Neuron (in vitro differentiated cells): ENCODE data around the gene RAP1GAP.

Experiments
- H2AFZ ChIP-seq: one replicate; pipeline ENCODE4 v1.6.1; 2013; ENCODE audit warnings: low read depth, mild to moderate bottlenecking, inconsistent platforms, low read length, moderate library complexity
- H3K27me3 ChIP-seq: one replicate; pipeline ENCODE4 v1.6.1; 2013; ENCODE audit warnings: low read length; ENCODE audit not compliant: insufficient read depth
- H3K36me3 ChIP-seq: one replicate; pipeline ENCODE4 v1.6.1; 2013; ENCODE audit warnings: low read length; ENCODE audit not compliant: insufficient read depth
- H3K4me1 ChIP-seq: one replicate; pipeline ENCODE4 v1.6.1; 2013; ENCODE audit warnings: low read length; ENCODE audit not compliant: insufficient read depth
- H3K4me3 ChIP-seq: 2 replicates; pipeline ENCODE4 v1.5.1; 2013; ENCODE audit warnings: mild to moderate bottlenecking, low read length, moderate library complexity
- H3K9me3 ChIP-seq: one replicate; pipeline ENCODE4 v1.6.1; 2013; ENCODE audit warnings: low read length

The RAP1GAP gene

DNA sequence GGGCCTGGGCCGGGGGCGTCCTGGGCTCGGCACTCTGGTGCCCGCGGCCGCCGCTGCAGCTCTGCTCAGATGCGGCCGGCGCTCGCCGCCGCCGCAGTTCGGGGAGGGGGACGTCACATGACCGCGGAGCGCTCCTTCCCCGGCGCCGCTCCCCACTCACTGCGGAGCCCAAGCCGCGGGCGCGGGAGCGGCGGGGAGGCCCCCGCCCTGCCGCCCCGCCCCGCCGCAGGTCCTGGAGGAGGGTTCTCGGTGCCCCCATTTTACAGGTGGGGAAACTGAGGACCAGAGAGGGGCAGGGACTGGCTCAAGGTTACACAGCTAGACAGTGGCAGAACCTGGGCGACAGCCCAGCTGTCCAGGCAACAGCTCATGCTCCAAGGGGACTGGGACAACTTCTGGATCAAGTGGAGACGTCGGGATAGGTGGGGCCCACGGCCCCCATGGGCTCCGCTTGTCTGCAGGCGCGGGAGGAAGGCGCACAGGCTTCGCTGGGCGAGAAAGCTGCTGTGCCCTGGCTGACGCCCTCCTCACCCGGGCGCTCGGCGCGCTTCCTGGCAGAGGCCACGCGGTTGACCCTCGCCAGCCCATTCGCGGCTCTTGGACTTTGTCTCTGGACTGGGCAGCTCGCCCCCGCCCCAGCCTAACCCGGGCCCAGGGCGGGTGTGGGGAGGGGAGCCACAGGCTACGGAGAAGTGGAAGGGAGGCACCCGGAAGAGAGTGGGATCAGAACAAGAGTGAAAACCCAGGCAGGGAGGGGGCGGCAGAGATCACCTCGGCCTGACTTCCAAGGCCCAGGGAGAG, at the start of gene RAP1GAP:
Gene RAP1GAP, minus strand, starts transcription at position 100 of the 801 bp plus-strand sequence. CDS start 49,325 bp downstream, outside the sequence.
- Histone ChIP-seq H3K27me3 (peaks cover 34% of the 10 kb centered on the region), H3K4me1 (peaks cover 27% of the 10 kb centered on the region)

DNA sequence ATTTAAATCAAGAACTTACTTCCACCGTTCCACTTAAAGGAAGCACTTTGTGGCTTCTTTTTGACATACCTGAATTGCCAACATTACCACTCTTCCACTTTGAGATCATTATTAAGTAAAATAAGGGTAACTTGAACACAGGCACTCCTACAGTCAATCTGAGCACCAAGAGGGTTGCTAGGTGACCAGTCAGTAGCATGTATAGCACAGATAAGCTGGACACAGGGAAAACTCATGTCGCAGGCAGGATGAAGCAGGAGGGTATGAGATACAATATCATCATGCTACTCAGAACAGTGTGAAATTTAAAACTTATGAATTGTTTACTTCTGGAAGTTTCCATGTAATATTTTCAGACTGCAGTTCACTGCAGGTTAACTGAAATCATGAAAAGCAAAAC, 47.0 kb upstream of the RAP1GAP start:
- Histone ChIP-seq H3K9me3 (no peaks in the 10 kb centered on the region), H3K4me3 (no peak overlapping the region), H3K36me3 (peaks cover 81% of the 10 kb centered on the region), H2AFZ (no peak overlapping the region), H3K4me1 (no peaks in the 10 kb centered on the region), H3K27me3 (no peaks in the 10 kb centered on the region)

More for the DNA sequence above, at the start of gene RAP1GAP:
- Histone ChIP-seq H3K36me3 (no peaks in the 10 kb centered on the region), H3K9me3 (no peaks in the 10 kb centered on the region), H3K4me3 (peak within 1 kb of the TSS; percentile 34), H2AFZ (no peak within 1 kb of the TSS)

DNA sequence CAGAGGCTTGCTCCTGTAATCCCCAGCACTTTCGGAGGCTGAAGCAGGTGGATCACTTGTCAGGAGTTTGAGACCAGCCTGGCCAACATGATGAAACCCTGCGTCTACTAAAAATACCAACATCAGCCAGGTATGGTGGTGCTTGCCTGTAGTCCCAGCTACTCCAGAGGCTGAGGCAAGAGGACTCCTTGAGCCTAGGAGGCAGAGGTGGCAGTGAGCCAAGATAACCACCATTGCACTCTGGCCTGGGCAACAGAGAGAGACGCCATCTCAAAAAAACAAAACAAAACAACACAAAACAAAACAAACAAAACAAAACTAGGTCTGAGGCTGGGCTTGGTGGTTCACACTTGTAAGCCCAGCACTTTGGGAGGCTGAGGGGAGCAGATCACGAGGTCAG, 38.7 kb upstream of the RAP1GAP start:
- Histone ChIP-seq H3K4me3 (no peak overlapping the region), H3K27me3 (no peaks in the 10 kb centered on the region), H3K36me3 (peaks cover 41% of the 10 kb centered on the region), H3K9me3 (no peaks in the 10 kb centered on the region), H2AFZ (no peak overlapping the region), H3K4me1 (peaks cover 6% of the 10 kb centered on the region)

DNA sequence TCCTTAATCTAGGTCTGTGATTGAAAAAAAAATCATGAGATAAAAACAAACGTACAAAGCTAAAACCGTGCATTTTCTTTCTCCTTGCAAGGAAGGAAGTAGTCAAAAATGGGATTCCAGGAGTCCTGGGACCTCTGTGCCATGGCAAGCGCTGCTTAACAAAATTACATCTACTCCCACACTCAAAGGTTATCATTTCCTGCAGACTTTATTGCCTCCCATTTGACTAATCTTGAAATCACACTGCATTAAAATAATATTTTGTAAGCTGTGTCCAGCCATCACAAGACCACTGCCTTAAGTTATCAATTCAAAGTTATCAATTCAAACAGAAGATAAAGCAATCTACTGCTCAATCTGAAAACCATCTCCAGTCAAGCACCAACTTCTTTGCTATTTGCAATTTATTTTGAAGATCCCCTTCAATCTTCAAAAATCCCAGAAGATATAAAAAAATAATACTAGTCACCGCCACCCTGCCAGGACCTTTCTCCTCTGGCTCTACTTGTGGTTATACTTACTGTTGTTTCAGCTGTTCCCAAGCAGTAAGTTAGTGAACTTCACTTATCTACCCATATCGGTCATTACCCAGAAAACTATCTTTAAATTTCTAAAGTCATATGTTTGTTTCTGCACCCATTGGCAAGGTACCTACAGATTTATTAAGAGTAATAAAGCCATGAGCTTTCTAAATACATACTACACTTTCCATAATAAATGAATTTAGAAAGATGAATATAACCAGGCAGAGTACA, 38.1 kb upstream of the RAP1GAP start:
- no peaks in the 10 kb centered on the region for H3K9me3 ChIP-seq
- no peak overlapping the region for H3K4me3 ChIP-seq
- peaks cover 6% of the 10 kb centered on the region for H3K4me1 ChIP-seq
- peaks cover 44% of the 10 kb centered on the region for H3K36me3 ChIP-seq
- no peak overlapping the region for H2AFZ ChIP-seq
- H3K27me3 ChIP-seq = no peaks in the 10 kb centered on the region

DNA sequence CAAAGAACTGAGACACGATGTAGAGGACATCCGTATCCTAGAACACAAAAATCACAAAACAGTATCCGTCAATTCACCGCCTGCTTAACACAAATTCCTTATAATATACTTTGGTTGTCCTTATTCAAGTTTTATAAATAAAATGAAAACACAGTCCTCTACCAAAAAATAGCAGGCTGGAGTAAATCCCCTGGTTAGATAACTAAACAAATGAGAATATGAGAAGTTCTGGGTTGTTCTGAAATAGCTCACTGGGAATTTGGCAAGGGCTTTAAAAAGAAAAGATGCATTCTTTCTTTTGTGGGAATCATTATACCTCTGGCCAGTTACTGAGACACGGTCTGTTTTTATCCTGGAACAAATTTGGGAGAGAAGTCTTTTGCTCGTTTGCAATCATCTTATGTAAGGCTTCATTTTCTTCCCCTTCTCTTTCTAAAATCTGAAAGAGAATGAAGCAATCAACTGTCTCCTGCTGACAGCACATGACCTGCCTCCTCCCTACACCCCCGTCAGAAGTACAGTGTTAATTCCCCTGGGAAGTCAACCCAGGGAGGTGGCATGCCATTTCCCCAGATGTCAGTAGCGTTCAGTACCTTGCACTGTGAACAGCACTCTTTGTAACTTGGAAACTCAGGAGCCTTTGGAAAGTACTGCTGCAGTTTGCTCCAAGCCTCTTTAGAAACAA, 37.1 kb upstream of the RAP1GAP start:
- H2AFZ ChIP-seq = no peak overlapping the region
- H3K4me3 ChIP-seq = no peak overlapping the region
- H3K36me3 ChIP-seq = peaks cover 40% of the 10 kb centered on the region
- H3K9me3 ChIP-seq = no peaks in the 10 kb centered on the region
- peaks cover 6% of the 10 kb centered on the region for H3K4me1 ChIP-seq
- H3K27me3 ChIP-seq = no peaks in the 10 kb centered on the region

DNA sequence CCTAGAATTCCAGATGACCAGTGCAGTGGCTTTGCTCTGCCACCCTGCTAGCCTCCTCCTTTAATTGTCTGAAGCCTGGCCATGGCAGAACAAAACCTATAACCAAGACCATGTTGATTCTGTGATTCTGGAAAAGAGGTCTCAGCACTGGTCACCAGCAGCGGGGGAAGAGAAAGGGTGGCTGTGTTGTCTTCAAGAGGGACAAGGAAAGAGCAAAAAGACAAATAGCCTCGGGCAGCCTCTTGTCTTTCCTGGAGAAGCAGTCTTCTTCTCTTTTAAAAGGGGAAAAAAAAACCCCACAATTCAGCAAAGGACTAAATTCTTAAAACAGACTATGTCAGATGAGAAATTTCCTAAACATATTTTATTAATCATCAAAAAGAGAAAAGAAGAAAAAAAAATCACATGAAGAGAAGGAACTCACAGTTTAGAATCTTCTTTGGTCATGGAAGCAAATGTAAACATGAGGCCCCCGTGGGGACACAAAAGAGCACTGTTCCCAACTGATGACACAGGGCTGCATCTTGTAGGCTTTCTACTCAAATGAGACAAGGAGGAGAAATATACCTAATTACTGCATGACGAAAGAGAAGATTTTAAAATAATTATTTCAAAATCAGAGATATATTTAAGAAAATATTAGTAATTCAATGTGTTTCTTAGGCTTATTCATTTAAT, 36.3 kb upstream of the RAP1GAP start:
- H3K36me3 ChIP-seq = peaks cover 41% of the 10 kb centered on the region

DNA sequence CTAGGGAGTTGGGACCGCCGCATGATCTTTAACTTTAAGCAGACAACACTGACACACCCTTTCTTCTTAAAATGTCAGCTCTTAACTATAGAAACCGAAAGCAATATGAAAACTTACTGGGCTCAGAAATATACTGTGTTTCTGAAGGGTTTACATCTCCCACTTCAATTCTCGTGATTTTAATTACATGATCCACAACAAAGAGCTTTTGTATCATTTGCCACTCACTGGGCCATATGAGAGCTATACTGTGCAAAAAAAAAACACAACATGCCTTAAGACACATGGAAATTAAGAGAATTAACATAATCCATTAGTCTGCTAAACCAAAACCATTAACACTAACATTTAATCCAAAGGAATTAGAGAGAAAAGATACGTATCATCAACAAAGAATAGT, 35.0 kb upstream of the RAP1GAP start:
- H3K27me3 ChIP-seq = no peaks in the 10 kb centered on the region
- H2AFZ ChIP-seq = no peak overlapping the region
- no peaks in the 10 kb centered on the region for H3K9me3 ChIP-seq
- peaks cover 6% of the 10 kb centered on the region for H3K4me1 ChIP-seq
- peaks cover 46% of the 10 kb centered on the region for H3K36me3 ChIP-seq
- no peak overlapping the region for H3K4me3 ChIP-seq

More for the DNA sequence above, 36.3 kb upstream of the RAP1GAP start:
- Histone ChIP-seq H3K27me3 (no peaks in the 10 kb centered on the region), H3K4me3 (no peak overlapping the region), H2AFZ (no peak overlapping the region), H3K9me3 (no peaks in the 10 kb centered on the region), H3K4me1 (peaks cover 6% of the 10 kb centered on the region)

DNA sequence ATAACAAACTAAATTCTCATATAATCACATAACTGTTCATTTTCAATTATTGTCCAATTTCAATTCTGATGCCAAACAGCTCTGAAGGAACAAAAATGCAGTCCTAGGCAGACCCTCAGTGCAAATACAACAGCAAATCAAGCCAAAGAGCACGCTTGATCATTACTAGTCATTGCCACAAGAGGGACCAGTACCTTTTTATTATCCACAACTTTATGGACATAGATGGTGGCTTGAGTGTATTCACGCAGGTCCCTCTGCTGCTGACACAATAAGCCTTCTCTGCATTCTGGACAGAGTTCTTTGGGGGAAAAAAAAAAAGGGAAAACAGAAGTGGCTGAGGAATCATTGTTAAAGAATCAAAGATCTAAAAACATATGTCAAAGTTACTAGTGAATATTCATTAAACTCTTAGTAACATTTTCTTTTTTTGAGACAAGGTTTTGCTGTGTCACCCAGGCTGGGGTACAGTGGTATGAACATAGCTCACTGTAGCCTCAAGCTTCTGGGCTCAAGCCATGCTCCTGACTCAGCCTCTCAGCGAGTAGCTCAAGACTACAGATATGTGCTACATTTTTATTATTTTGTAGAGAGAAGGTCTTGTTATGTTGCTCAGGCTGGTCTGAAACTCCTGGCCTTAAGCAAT, 34.3 kb upstream of the RAP1GAP start:
- H3K9me3 ChIP-seq = no peaks in the 10 kb centered on the region
- no peak overlapping the region for H2AFZ ChIP-seq
- no peak overlapping the region for H3K4me3 ChIP-seq
- H3K36me3 ChIP-seq = peaks cover 46% of the 10 kb centered on the region
- H3K4me1 ChIP-seq = peaks cover 6% of the 10 kb centered on the region
- no peaks in the 10 kb centered on the region for H3K27me3 ChIP-seq

DNA sequence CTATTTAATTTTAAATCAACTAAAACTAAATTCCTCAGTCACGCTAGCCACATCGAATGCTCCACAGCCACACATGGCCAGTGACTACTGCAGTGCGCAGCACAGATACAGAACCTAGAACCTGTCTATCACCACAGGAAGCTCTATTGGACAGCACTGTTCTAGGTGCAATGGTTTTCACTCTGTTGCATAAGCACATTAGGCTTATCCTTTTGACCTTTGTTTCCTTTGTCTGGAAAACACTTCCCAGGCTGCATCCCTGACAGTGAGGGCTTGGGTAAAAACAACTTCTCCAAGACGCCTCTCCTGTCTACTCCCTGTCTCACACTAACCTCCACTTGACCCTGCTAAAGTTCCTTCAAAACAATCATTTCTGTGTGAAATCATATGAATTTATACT, 33.6 kb upstream of the RAP1GAP start:
- H3K27me3 ChIP-seq = no peaks in the 10 kb centered on the region
- no peaks in the 10 kb centered on the region for H3K9me3 ChIP-seq
- H3K36me3 ChIP-seq = peaks cover 45% of the 10 kb centered on the region
- H3K4me1 ChIP-seq = peaks cover 6% of the 10 kb centered on the region
- H2AFZ ChIP-seq = no peak overlapping the region
- no peak overlapping the region for H3K4me3 ChIP-seq

DNA sequence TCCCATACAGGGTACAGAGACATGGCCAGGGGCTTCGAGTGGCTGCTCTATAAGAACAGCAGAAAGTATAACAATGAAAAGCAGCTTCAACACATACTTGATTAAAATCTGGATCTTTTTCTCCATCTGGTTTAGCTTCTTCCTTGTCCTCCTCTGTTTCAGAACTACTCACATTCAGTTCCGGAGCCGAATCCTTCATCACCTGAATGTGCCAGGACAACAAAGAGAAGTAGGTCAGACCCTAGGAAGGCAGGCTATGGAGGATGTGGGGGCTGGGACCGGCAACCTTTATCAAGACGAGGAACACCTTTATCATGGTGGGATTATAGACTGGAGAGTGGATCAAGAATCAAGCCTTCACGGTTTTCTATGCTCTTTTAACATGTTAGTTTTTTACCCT, 32.2 kb upstream of the RAP1GAP start:
- no peak overlapping the region for H2AFZ ChIP-seq
- H3K4me3 ChIP-seq = no peak overlapping the region
- H3K27me3 ChIP-seq = no peaks in the 10 kb centered on the region
- H3K36me3 ChIP-seq = peaks cover 42% of the 10 kb centered on the region
- no peaks in the 10 kb centered on the region for H3K9me3 ChIP-seq
- peaks cover 6% of the 10 kb centered on the region for H3K4me1 ChIP-seq

DNA sequence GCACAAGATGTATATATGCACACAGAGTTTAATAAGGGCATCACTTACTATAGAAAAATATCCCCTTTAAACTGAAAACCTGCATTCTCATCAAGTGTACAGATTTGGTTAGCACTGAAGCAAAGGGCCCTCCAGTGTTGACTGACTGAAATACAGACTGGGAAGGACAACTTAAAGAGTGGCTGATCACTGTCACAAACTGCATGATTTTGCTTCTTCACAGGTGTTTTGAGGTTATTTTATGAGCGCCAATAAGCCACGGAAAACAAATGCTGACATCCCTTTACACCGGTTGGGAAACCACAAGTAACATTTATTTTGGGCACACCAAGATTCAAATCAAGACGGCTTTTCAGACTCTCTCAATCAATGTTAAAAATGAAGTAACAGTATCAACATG, 30.9 kb upstream of the RAP1GAP start:
- H3K4me1 ChIP-seq = peaks cover 4% of the 10 kb centered on the region
- H3K9me3 ChIP-seq = no peaks in the 10 kb centered on the region
- peaks cover 40% of the 10 kb centered on the region for H3K36me3 ChIP-seq
- H3K27me3 ChIP-seq = no peaks in the 10 kb centered on the region
- no peak overlapping the region for H2AFZ ChIP-seq
- H3K4me3 ChIP-seq = no peak overlapping the region

DNA sequence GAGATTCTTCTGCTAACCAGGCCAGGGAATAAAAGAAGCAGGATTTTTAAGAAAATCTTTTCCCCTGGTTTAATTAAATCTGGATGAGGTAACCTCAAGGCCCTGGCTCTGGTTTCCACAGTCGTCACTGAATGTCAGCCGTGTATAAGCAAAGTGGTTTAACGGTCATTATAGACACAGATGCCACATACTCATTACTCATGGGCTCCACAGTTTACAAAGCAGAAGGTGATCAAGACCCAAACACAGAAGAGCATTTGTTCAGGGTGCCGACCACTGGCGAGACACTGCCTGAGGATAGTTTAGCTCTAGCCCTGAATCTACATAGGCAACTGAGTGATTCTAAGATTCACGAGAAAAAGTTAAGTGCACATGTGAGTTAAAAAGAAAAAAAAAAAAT, 27.8 kb upstream of the RAP1GAP start:
- no peak overlapping the region for H3K4me3 ChIP-seq
- H2AFZ ChIP-seq = no peak overlapping the region
- no peaks in the 10 kb centered on the region for H3K27me3 ChIP-seq
- peaks cover 50% of the 10 kb centered on the region for H3K36me3 ChIP-seq
- H3K4me1 ChIP-seq = no peaks in the 10 kb centered on the region
- no peaks in the 10 kb centered on the region for H3K9me3 ChIP-seq
